Nephron progenitor cell (in vitro differentiated cells): ENCODE data around the gene CTNNA2.

ENCODE experiments used
- DNase-seq: peaks from one replicate; pipeline ENCODE4 v3.0.0; 2021
- H3K27ac Mint-ChIP-seq: 2 replicates; pipeline ENCODE4 v1.8.0; 2021; ENCODE audit warnings: mild to moderate bottlenecking, moderate library complexity, mixed read lengths
- H3K27me3 Mint-ChIP-seq: 2 replicates; pipeline ENCODE4 v1.8.0; 2021; ENCODE audit warnings: mild to moderate bottlenecking, low read depth, mixed read lengths; ENCODE audit not compliant: poor library complexity
- H3K36me3 Mint-ChIP-seq: 2 replicates; pipeline ENCODE4 v1.8.0; 2021; ENCODE audit warnings: low read depth, mixed read lengths
- H3K4me1 Mint-ChIP-seq: 2 replicates; pipeline ENCODE4 v1.8.0; 2021; ENCODE audit warnings: mixed read lengths
- H3K4me3 Mint-ChIP-seq: 2 replicates; pipeline ENCODE4 v1.8.0; 2021; ENCODE audit warnings: mild to moderate bottlenecking, moderate library complexity, mixed read lengths
- H3K9me3 Mint-ChIP-seq: 2 replicates; pipeline ENCODE4 v1.8.0; 2021; ENCODE audit warnings: mild to moderate bottlenecking, moderate library complexity, mixed read lengths
- CTCF ChIP-seq: fragments of 200-600 bp; sonication (generic); IDR thresholded peaks from 2 replicates; pipeline ENCODE4 v1.5.0; 2021; ENCODE audit warnings: antibody characterized with exemption

CTNNA2 gene

GRCh38 chr2:79776461-79776860, 263.6 kb downstream of the CTNNA2 start:
- no peak for TF ChIP-seq CTCF
- H3K4me1 Mint-ChIP-seq = peaks cover 7% of the 10 kb centered on the region
- no peaks in the 10 kb centered on the region for H3K36me3 Mint-ChIP-seq
- H3K9me3 Mint-ChIP-seq = no peaks in the 10 kb centered on the region
- DNase-seq = no peak
- no peaks in the 10 kb centered on the region for H3K27me3 Mint-ChIP-seq
- no peak overlapping the region for H3K4me3 Mint-ChIP-seq
- no peak overlapping the region for H3K27ac Mint-ChIP-seq

GRCh38 chr2:79780781-79781180, 267.9 kb downstream of the CTNNA2 start:
- Mint-ChIP-seq H3K4me1 (peaks cover 11% of the 10 kb centered on the region), H3K27ac (no peak overlapping the region), H3K36me3 (no peaks in the 10 kb centered on the region), H3K4me3 (no peak overlapping the region), H3K9me3 (no peaks in the 10 kb centered on the region), H3K27me3 (no peaks in the 10 kb centered on the region)
- DNase-seq = no peak
- no peak for TF ChIP-seq CTCF

- Mint-ChIP-seq H3K36me3 (no peaks in the 10 kb centered on the region), H3K27ac (no peak overlapping the region), H3K9me3 (no peaks in the 10 kb centered on the region), H3K4me1 (peaks cover 15% of the 10 kb centered on the region), H3K4me3 (no peak overlapping the region), H3K27me3 (no peaks in the 10 kb centered on the region)
- no peak for DNase-seq
- TF ChIP-seq CTCF = no peak
Observed at GRCh38 chr2:79782576-79783452, 270.0 kb downstream of the CTNNA2 start.

GRCh38 chr2:79788952-79789651, 276.3 kb downstream of the CTNNA2 start:
- no peaks in the 10 kb centered on the region for H3K27me3 Mint-ChIP-seq
- H3K4me1 Mint-ChIP-seq = peaks cover 13% of the 10 kb centered on the region
- no peak for DNase-seq
- H3K27ac Mint-ChIP-seq = no peak overlapping the region
- TF ChIP-seq CTCF = no peak
- no peak overlapping the region for H3K4me3 Mint-ChIP-seq
- no peaks in the 10 kb centered on the region for H3K9me3 Mint-ChIP-seq
- no peaks in the 10 kb centered on the region for H3K36me3 Mint-ChIP-seq

GRCh38 chr2:79789811-79790210, 277.0 kb downstream of the CTNNA2 start:
- no peak for DNase-seq
- no peak overlapping the region for H3K27ac Mint-ChIP-seq
- H3K27me3 Mint-ChIP-seq = no peaks in the 10 kb centered on the region
- no peak for TF ChIP-seq CTCF
- peaks cover 13% of the 10 kb centered on the region for H3K4me1 Mint-ChIP-seq
- no peaks in the 10 kb centered on the region for H3K9me3 Mint-ChIP-seq
- H3K4me3 Mint-ChIP-seq = no peak overlapping the region
- no peaks in the 10 kb centered on the region for H3K36me3 Mint-ChIP-seq
